Measurements from ENCODE around the gene HOXB4.

DNA sequence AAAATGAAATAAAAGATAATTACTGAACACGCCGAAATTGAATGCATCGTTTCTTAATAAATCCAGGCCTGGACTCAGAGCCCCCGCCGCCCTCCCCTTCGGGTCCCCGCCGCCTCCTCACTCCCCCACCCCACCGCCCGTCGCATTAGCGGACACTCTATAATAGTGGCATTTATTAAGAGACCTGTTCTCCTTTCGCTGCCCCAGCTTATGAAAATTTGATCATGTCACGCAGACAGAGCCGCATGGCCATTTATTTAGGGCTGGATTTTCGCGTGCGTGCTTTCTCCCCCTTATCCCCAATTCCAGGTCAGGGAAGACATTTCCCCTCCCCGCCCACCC is 27.0 kb downstream of the HOXB4 start:
- TF ChIP-seq POLR2A (IDR thresholded peaks at IDR 0.05): no peak
- TF ChIP-seq, protein P1, sequence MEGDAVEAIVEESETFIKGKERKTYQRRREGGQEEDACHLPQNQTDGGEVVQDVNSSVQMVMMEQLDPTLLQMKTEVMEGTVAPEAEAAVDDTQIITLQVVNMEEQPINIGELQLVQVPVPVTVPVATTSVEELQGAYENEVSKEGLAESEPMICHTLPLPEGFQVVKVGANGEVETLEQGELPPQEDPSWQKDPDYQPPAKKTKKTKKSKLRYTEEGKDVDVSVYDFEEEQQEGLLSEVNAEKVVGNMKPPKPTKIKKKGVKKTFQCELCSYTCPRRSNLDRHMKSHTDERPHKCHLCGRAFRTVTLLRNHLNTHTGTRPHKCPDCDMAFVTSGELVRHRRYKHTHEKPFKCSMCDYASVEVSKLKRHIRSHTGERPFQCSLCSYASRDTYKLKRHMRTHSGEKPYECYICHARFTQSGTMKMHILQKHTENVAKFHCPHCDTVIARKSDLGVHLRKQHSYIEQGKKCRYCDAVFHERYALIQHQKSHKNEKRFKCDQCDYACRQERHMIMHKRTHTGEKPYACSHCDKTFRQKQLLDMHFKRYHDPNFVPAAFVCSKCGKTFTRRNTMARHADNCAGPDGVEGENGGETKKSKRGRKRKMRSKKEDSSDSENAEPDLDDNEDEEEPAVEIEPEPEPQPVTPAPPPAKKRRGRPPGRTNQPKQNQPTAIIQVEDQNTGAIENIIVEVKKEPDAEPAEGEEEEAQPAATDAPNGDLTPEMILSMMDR (IDR thresholded peaks at IDR 0.05): no peak

Measured in Peyer's patch (tissue), 4 donors.